PFSK-1 (cell line): ENCODE data around the gene BRSK2.

Experiments
- POLR2AphosphoS5 ChIP-seq: IDR thresholded peaks from 2 replicates; pipeline ENCODE4 v1.6.1; 2012; ENCODE audit warnings: low read depth, mild to moderate bottlenecking, control low read depth, low read length, moderate library complexity
- SIN3A ChIP-seq: IDR thresholded peaks from 2 replicates; pipeline ENCODE4 v1.6.1; 2012; ENCODE audit warnings: mild to moderate bottlenecking, low read length, moderate library complexity, borderline replicate concordance; ENCODE audit not compliant: insufficient read depth
- TAF1 ChIP-seq: IDR thresholded peaks from 2 replicates; pipeline ENCODE4 v1.6.1; 2012; ENCODE audit warnings: low read length, control low read depth, borderline replicate concordance; ENCODE audit not compliant: insufficient read depth
- TF ChIP-seq, protein P1 (sequence below), 2 experiments: IDR thresholded peaks; 2 replicates each; pipeline versions ENCODE4 v1.6.1 to v1.8.0; 2011 to 2012; ENCODE audit warnings: low read depth in 2 of 2, low read length in 2 of 2, control low read depth in 1 of 2, inconsistent platforms in 1 of 2, mild to moderate bottlenecking in 1 of 2, moderate library complexity in 1 of 2; ENCODE audit not compliant: insufficient read depth in 1 of 2

DNA sequence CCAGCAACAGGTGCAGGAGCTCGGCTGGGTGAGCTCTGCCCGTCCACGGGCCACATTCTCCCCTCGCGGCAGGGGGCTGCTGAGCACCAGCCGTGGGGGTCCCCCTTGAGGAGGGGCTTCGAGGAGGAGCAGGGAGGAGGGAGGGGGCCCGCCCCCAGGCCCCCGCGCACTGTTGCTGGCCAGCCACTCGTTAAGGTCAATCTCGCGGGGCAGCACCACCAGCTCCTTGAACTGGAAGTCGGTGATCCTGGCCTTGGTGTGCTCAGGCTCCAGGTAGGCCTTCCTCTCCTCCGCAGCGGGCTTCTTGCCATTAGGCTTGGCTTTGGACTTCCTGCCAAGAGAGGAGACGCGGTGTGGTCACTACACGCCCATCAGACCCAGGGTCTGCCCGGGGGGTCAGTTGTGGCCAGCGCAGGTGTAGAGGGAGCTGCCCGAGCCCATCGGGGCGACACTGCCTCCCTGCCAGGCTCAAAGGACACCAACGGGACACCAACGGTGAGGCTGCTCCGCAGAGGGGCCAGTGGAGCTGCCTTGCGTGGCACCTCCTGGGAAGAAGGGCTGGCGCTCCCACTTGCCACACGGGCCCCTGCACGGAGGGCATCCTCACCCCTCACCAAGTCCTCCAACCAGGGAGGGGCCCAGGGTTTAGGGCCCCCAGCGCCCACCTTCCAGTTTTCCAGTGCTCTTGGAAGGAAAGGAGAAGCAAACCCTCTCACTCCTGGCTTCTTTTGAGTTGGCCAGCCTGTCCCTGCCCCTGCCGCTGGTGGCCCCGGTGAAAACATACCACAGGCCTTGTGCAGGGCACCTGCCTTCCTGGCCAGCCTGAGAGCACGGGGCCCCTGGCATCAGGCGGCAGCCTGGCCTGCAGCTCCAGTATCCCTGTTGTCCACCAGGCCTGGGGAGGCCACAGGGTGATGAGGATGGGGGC, 91.1 kb downstream of the BRSK2 start:
- TF ChIP-seq POLR2AphosphoS5 (no peak), TAF1 (no peak), SIN3A (no peak)
- TF ChIP-seq, protein P1, sequence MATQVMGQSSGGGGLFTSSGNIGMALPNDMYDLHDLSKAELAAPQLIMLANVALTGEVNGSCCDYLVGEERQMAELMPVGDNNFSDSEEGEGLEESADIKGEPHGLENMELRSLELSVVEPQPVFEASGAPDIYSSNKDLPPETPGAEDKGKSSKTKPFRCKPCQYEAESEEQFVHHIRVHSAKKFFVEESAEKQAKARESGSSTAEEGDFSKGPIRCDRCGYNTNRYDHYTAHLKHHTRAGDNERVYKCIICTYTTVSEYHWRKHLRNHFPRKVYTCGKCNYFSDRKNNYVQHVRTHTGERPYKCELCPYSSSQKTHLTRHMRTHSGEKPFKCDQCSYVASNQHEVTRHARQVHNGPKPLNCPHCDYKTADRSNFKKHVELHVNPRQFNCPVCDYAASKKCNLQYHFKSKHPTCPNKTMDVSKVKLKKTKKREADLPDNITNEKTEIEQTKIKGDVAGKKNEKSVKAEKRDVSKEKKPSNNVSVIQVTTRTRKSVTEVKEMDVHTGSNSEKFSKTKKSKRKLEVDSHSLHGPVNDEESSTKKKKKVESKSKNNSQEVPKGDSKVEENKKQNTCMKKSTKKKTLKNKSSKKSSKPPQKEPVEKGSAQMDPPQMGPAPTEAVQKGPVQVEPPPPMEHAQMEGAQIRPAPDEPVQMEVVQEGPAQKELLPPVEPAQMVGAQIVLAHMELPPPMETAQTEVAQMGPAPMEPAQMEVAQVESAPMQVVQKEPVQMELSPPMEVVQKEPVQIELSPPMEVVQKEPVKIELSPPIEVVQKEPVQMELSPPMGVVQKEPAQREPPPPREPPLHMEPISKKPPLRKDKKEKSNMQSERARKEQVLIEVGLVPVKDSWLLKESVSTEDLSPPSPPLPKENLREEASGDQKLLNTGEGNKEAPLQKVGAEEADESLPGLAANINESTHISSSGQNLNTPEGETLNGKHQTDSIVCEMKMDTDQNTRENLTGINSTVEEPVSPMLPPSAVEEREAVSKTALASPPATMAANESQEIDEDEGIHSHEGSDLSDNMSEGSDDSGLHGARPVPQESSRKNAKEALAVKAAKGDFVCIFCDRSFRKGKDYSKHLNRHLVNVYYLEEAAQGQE (IDR thresholded peaks at IDR 0.05; ENCODE audit: insufficient read depth in 1 of 2, low read depth in 2 of 2, low read length in 2 of 2), result no peak
